ENCODE data around the gene CD247.

CD247 gene

DNA sequence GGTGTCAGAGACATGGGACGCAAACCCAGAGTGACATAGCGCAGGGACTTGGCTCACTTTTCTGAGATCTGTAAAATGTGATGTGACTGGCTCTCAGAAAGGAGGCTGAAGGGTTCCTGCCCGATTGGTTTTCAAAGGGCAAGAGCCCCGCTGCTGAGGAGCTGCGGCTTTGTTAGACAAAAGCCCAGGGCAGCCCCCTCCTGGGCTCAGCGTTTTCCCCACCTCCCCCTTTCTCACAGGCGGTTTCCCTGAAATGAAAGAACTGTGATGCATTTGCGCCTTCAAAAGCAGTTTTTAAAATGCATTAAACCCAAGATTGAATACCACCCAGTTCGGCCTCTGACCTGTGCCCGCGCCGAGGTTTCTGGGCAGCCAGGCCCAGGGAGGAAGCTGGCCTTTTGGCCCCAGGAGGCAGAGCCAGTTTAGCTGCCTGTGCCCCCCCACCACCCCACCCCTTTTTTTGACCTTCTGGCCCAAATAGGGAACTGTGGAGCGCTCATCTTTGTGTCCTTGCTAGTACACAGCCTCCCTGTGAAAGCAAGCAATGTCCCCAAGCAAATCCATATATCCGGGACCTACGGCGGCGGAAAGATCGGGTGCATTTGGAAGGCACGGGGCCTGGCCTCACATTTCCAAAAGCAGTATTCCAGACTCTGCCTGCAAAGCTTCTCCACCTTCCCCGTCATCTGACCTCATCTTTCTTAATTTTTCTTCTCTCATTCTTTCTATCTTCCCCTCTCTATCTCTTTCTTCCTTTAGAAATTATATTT, 28.6 kb downstream of the CD247 start:
- Mint-ChIP-seq H3K27me3 (no peaks in the 10 kb centered on the region), H3K27ac (peak overlapping the region; percentile 98), H3K4me3 (peak overlapping the region; percentile 86), H3K4me1 (peaks cover 99% of the 10 kb centered on the region), H3K36me3 (peaks cover 11% of the 10 kb centered on the region), H3K9me3 (no peaks in the 10 kb centered on the region)

DNA sequence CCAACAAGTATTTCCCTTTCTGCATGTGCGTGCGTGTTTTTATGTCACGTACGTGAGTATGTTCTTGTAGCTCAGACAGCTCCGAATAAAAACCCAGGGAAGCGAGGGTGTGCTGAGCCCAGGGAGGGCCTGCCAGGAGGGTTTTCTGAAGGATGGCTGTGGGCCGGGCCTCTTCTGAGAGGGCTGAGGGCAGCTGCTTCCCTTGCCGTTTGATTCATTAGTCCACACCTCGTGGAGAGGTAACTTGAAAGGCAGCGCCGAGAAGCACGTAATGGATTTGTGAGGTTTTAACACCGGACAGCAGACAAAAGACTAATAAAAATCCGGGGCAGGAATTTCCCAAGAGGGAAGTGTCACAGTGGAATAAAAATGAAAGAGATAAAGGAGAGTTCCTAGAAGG, 29.5 kb downstream of the CD247 start:
- H3K27me3 Mint-ChIP-seq, result no peaks in the 10 kb centered on the region
- peak overlapping the region; percentile 86 for H3K4me3 Mint-ChIP-seq
- H3K27ac Mint-ChIP-seq, result peak overlapping the region; percentile 98
- peaks cover 99% of the 10 kb centered on the region for H3K4me1 Mint-ChIP-seq
- peaks cover 9% of the 10 kb centered on the region for H3K36me3 Mint-ChIP-seq
- H3K9me3 Mint-ChIP-seq, result no peaks in the 10 kb centered on the region

DNA sequence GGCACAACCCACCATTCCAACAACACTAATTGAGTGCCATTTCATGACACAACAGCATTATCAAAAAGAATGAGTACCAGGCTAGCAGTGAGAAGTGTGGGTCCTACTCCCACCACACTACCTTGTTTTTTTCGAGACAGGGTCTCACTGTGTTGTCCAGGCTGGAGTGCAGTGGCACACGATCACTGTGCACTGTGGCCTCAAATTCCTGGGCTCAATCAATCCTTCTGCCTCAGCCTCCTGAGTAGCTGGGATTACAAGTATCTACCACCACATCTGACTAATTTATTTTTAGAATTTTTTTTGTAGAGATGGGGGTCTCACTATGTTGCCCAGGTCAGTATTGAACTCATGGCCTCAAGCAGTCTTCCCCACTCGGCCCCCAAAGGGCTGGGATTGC, 30.7 kb downstream of the CD247 start:
- peaks cover 9% of the 10 kb centered on the region for H3K36me3 Mint-ChIP-seq
- H3K4me1 Mint-ChIP-seq, result peaks cover 100% of the 10 kb centered on the region
- H3K4me3 Mint-ChIP-seq, result peak overlapping the region; percentile 86
- peak overlapping the region; percentile 98 for H3K27ac Mint-ChIP-seq
- H3K9me3 Mint-ChIP-seq, result no peaks in the 10 kb centered on the region
- no peaks in the 10 kb centered on the region for H3K27me3 Mint-ChIP-seq

DNA sequence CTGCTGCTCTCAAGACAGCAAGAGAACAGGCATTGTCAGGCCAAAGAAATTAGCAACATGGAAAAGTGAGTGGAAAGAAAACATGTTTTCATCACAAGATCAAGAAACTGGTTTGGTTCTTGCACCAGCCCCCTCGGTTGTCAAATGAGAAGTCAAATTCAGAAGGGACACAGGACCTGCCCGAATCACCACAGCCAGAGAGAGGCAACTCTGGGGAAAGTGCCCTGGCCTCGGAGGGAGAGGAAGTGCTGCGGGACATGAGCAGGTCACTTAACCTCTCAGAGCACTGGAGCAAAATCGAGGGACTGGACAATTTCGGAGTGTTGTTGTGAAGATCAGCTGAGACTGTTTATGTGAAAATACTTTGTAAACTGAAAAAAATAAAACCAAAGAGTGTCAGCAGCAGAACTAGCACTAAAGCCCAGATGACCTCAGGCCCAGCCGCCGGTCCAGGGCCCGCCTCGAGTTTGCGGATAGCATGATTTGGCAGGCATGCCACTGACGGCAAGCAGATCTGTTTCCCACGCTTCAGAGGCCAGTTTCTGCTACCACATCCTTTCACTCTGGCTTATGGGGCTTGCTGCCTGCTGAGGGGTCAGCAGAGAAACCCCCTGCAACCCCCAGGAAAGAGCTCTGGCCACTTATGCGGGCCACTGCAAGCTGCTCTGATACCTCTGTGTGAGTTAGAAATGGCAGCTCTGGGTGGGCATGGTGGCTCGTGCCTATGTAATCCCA, 32.1 kb downstream of the CD247 start:
- no peaks in the 10 kb centered on the region for H3K27me3 Mint-ChIP-seq
- peaks cover 100% of the 10 kb centered on the region for H3K4me1 Mint-ChIP-seq
- peak overlapping the region; percentile 85 for H3K4me3 Mint-ChIP-seq
- peak overlapping the region; percentile 97 for H3K27ac Mint-ChIP-seq
- H3K36me3 Mint-ChIP-seq, result peaks cover 12% of the 10 kb centered on the region
- no peaks in the 10 kb centered on the region for H3K9me3 Mint-ChIP-seq

GRCh38 chr1:167484726-167485502, 33.4 kb downstream of the CD247 start:
- Mint-ChIP-seq H3K4me1 (peaks cover 100% of the 10 kb centered on the region), H3K36me3 (peaks cover 11% of the 10 kb centered on the region), H3K27ac (peak overlapping the region; percentile 97), H3K4me3 (peak overlapping the region; percentile 85), H3K9me3 (no peaks in the 10 kb centered on the region), H3K27me3 (no peaks in the 10 kb centered on the region)

DNA sequence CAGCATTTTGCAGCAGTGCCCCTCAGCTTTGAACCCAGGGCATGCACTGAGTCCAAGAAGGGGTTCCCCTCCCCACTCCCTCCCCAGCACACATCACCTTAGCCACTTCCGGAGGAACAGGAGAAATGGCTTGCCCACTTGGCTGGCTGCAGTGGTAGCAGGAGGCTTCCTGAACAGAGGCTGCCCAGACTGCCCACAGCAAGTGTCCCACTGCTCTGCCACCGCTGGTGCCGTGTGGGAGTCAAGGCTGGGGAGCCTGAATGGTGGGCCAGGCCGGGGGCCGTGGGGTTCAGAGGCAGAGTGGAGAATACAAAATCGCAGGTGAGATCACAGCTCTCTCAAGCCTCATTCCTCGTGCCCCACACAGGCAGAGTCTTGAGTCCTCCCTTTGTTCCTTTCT, 34.5 kb downstream of the CD247 start:
- Mint-ChIP-seq H3K9me3 (no peaks in the 10 kb centered on the region), H3K27me3 (no peaks in the 10 kb centered on the region), H3K4me1 (peaks cover 100% of the 10 kb centered on the region), H3K36me3 (peaks cover 15% of the 10 kb centered on the region), H3K27ac (peak overlapping the region; percentile 97), H3K4me3 (peak overlapping the region; percentile 85)

DNA sequence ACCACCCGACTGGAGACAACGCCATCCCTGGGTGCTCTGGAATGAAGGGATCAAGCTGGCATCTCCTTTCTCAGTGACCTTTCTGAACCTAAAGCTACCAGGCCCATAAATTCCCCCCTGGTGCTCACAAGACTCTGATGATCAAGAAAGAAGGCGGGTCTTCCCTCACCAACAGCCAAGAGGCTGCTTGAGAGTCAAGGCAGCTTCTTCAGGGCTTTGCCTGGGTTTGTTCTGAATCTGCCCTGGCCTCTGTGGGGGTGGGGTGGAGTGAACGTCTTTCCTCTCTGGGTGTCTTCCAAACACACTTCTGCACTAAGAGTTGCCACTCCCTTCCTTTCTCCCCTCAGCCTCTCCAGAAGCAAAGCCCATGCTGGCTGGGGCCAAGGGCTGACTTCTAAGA, 36.1 kb downstream of the CD247 start:
- H3K27me3 Mint-ChIP-seq, result no peaks in the 10 kb centered on the region
- peaks cover 99% of the 10 kb centered on the region for H3K4me1 Mint-ChIP-seq
- H3K4me3 Mint-ChIP-seq, result peak overlapping the region; percentile 85
- peaks cover 13% of the 10 kb centered on the region for H3K36me3 Mint-ChIP-seq
- peak overlapping the region; percentile 97 for H3K27ac Mint-ChIP-seq
- H3K9me3 Mint-ChIP-seq, result no peaks in the 10 kb centered on the region

GRCh38 chr1:167479331-167479979, 38.9 kb downstream of the CD247 start:
- no peaks in the 10 kb centered on the region for H3K27me3 Mint-ChIP-seq
- H3K27ac Mint-ChIP-seq, result peak overlapping the region; percentile 96
- peak overlapping the region; percentile 71 for H3K4me3 Mint-ChIP-seq
- peaks cover 99% of the 10 kb centered on the region for H3K4me1 Mint-ChIP-seq
- no peaks in the 10 kb centered on the region for H3K9me3 Mint-ChIP-seq
- H3K36me3 Mint-ChIP-seq, result peaks cover 12% of the 10 kb centered on the region

- Mint-ChIP-seq H3K4me1 (peaks cover 99% of the 10 kb centered on the region), H3K9me3 (no peaks in the 10 kb centered on the region), H3K27ac (peak overlapping the region; percentile 95), H3K36me3 (peaks cover 13% of the 10 kb centered on the region), H3K4me3 (peak overlapping the region; percentile 51), H3K27me3 (no peaks in the 10 kb centered on the region)
Measured at GRCh38 chr1:167477986-167478385, 40.3 kb downstream of the CD247 start.

- Mint-ChIP-seq H3K4me1 (peaks cover 99% of the 10 kb centered on the region), H3K27me3 (no peaks in the 10 kb centered on the region), H3K36me3 (peaks cover 10% of the 10 kb centered on the region), H3K27ac (peak overlapping the region; percentile 79), H3K9me3 (no peaks in the 10 kb centered on the region), H3K4me3 (no peak overlapping the region)
Measured at GRCh38 chr1:167476061-167476460, 42.3 kb downstream of the CD247 start.

DNA sequence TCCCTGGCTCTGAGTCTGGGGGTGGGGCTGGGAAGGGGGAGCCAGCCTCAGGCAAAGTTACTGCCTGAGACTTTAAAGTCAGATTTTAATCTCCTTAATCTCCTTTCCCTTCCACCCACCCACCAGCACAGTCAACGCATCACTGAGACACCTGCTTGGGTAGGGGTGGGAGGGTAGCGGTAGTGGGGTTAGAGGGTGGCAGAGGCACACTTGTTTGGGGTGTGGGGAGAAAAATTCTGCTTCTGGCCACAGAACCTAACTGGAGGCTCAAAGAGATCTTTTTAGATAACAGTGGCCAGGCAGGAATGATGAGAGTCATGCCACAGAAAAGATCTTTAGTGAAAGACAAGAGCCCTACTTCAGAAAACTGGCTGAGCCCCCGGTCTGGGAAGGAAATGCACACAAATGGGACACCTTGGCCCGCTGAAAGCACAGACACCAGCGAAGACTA, 44.1 kb downstream of the CD247 start:
- Mint-ChIP-seq H3K4me3 (peak overlapping the region; percentile 83), H3K4me1 (peaks cover 98% of the 10 kb centered on the region), H3K36me3 (peaks cover 6% of the 10 kb centered on the region), H3K27me3 (no peaks in the 10 kb centered on the region), H3K9me3 (no peaks in the 10 kb centered on the region), H3K27ac (peak overlapping the region; percentile 89)

DNA sequence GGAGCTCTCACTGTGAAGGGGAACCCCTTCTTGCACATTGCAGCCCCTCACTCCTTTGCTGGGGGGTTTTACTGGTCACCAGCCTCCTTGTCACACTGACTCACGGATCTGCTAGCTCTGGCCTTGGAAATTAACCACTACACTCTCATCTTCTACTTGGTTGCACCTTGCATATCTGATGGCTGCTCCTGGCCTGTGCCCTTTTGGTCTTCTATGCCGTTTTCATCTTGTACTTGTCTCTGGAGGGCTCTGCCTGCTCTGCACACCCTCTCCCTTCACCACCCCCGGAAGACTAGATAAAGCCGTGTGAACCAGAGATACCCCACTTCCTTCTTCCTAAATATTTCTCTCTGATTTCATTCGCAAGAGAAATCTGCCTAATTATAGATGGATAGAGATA, 44.6 kb downstream of the CD247 start:
- peaks cover 98% of the 10 kb centered on the region for H3K4me1 Mint-ChIP-seq
- H3K36me3 Mint-ChIP-seq, result peaks cover 6% of the 10 kb centered on the region
- H3K27ac Mint-ChIP-seq, result peak overlapping the region; percentile 89
- peak overlapping the region; percentile 83 for H3K4me3 Mint-ChIP-seq
- H3K9me3 Mint-ChIP-seq, result no peaks in the 10 kb centered on the region
- no peaks in the 10 kb centered on the region for H3K27me3 Mint-ChIP-seq

GRCh38 chr1:167472752-167473521, 45.4 kb downstream of the CD247 start:
- H3K9me3 Mint-ChIP-seq, result no peaks in the 10 kb centered on the region
- no peaks in the 10 kb centered on the region for H3K27me3 Mint-ChIP-seq
- H3K27ac Mint-ChIP-seq, result peak overlapping the region; percentile 91
- H3K36me3 Mint-ChIP-seq, result peaks cover 4% of the 10 kb centered on the region
- H3K4me1 Mint-ChIP-seq, result peaks cover 99% of the 10 kb centered on the region
- peak overlapping the region; percentile 83 for H3K4me3 Mint-ChIP-seq

- H3K4me1 Mint-ChIP-seq, result peaks cover 97% of the 10 kb centered on the region
- H3K27ac Mint-ChIP-seq, result peak overlapping the region; percentile 93
- H3K4me3 Mint-ChIP-seq, result peak overlapping the region; percentile 83
- no peaks in the 10 kb centered on the region for H3K27me3 Mint-ChIP-seq
- H3K9me3 Mint-ChIP-seq, result no peaks in the 10 kb centered on the region
- H3K36me3 Mint-ChIP-seq, result peaks cover 1% of the 10 kb centered on the region
Measured at GRCh38 chr1:167471568-167471967, 46.8 kb downstream of the CD247 start.
